ENCODE data around the gene KLRC2.
"Not testable (repeated sequence)": the region's sequence is repeated elsewhere in the genome, so short reads cannot be mapped to it uniquely, and the experiment has no call there.

Gene KLRC2

GRCh38 chr12:10405294-10405693 is 30.5 kb downstream of the KLRC2 start:
- no peak for DNase-seq (ENCODE audit: low read depth, low spot score)

- DNase-seq (ENCODE audit: low read depth, low spot score): no peak
These were observed 31.0 kb downstream of the KLRC2 start for GRCh38 chr12:10404798-10405197.

- DNase-seq (ENCODE audit: low read depth, low spot score): no peak
These were observed 35.0 kb downstream of the KLRC2 start for GRCh38 chr12:10400829-10401228.

- no peak for DNase-seq (ENCODE audit: low read depth, low spot score)
These were observed 37.6 kb downstream of the KLRC2 start for GRCh38 chr12:10398168-10398567.

GRCh38 chr12:10397296-10397695 is 38.5 kb downstream of the KLRC2 start:
- DNase-seq (ENCODE audit: low read depth, low spot score): no peak

- not testable (repeated sequence) for DNase-seq (ENCODE audit: low read depth, low spot score)
These were observed 39.6 kb downstream of the KLRC2 start for GRCh38 chr12:10396176-10396575.

- DNase-seq (ENCODE audit: low read depth, low spot score): peak; percentile 78
These were observed 40.3 kb downstream of the KLRC2 start for GRCh38 chr12:10395390-10395998.

GRCh38 chr12:10394531-10395152 is 41.2 kb downstream of the KLRC2 start:
- not testable (repeated sequence) for DNase-seq (ENCODE audit: low read depth, low spot score)

GRCh38 chr12:10393291-10393690 is 42.5 kb downstream of the KLRC2 start:
- DNase-seq (ENCODE audit: low read depth, low spot score): no peak

GRCh38 chr12:10392394-10392930 is 43.3 kb downstream of the KLRC2 start:
- no peak for DNase-seq (ENCODE audit: low read depth, low spot score)

- DNase-seq (ENCODE audit: low read depth, low spot score): not testable (repeated sequence)
These were observed 44.8 kb downstream of the KLRC2 start for GRCh38 chr12:10390991-10391390.

GRCh38 chr12:10389904-10390303 is 45.9 kb downstream of the KLRC2 start, which contains the start of gene KLRK1:
TSS of gene KLRK1 (minus strand) at chr12:10390041. CDS start at chr12:10388810, 1,231 bp downstream.
- DNase-seq (ENCODE audit: low read depth, low spot score): no peak

GRCh38 chr12:10388624-10389413 is 47.0 kb downstream of the KLRC2 start:
- DNase-seq (ENCODE audit: low read depth, low spot score): no peak

- not testable (repeated sequence) for DNase-seq (ENCODE audit: low read depth, low spot score)
These were observed 48.3 kb downstream of the KLRC2 start for GRCh38 chr12:10387498-10387897.

GRCh38 chr12:10386857-10387256 is 49.0 kb downstream of the KLRC2 start:
- no peak for DNase-seq (ENCODE audit: low read depth, low spot score)

- DNase-seq (ENCODE audit: low read depth, low spot score): no peak
These were observed 50.6 kb downstream of the KLRC2 start for GRCh38 chr12:10385166-10385613.

- no peak for DNase-seq (ENCODE audit: low read depth, low spot score)
These were observed 51.6 kb downstream of the KLRC2 start for GRCh38 chr12:10384191-10384590.

GRCh38 chr12:10381928-10382628 is 53.7 kb downstream of the KLRC2 start:
- no peak for DNase-seq (ENCODE audit: low read depth, low spot score)

All from ELF-1 (cell line).